K562 (cell line): Measurements from ENCODE around the gene CHAF1A. TPM values are rescaled to one million over a fixed set of nuclear protein-coding genes. Genes with fewer than 3 reads are reported as not detected.

Source experiments
- ATAC-seq: fragments of 200-7000 bp; cut with Tn5 transposase; 3 replicates; pipeline ENCODE4 v1.9.1; 2020; ENCODE audit warnings: moderate library complexity
- BruUV-seq: library from RNA; stranded (reverse); fragments of 400-500 nt; replicated peaks from 2 replicates; lab custom pipeline; 2021; lab: Mats Ljungman, UMichigan
- CTCF ChIA-PET: fragments of 300-600 bp; formaldehyde crosslinking; extraction: SDS; loops from one replicate; lab custom pipeline; 2021; ENCODE audit warnings: low intra/inter-chr PET ratio; lab: Yijun Ruan, JAX
- POLR2A ChIA-PET: fragments of 300-600, 350-650 bp; sonication (Branson Sonifier 250); formaldehyde crosslinking; extraction: SDS; loops from one replicate; lab custom pipeline; 2021; ENCODE audit warnings: antibody characterized with exemption, inconsistent platforms; lab: Yijun Ruan, JAX
- DNase-seq, 4 experiments: peaks; one replicate each; pipeline versions ENCODE4 v3.0.0 to v3.0.0-alpha.2; 2011 to 2018; ENCODE audit warnings: low spot score in 3 of 4, mixed read lengths in 3 of 4; ENCODE audit errors: extremely low read depth in 1 of 4
- FAIRE-seq: peaks from 2 replicates; lab custom pipeline; 2011; peaks lifted over from hg19 to GRCh38; lab: Jason Lieb, UNC
- H2AFZ ChIP-seq: 2 replicates; pipeline ENCODE4 v1.6.0; 2011; ENCODE audit warnings: low read depth, low read length, control low read depth, inconsistent platforms
- H3K27ac ChIP-seq: fragments of 200-600 bp; 3 replicates; pipeline ENCODE4 v1.8.0; 2011; ENCODE audit warnings: low read depth, mild to moderate bottlenecking, control low read depth, inconsistent platforms, low read length, moderate library complexity, mixed read lengths; ENCODE audit errors: extremely low read depth
- H3K27me3 ChIP-seq, 2 experiments: fragments of 300-600 bp in 1 of 2; 2 replicates in 1 of 2; 3 replicates in 1 of 2; pipeline versions ENCODE4 v1.6.0 to v1.8.0; 2011; ENCODE audit warnings: inconsistent platforms in 2 of 2, low read length in 2 of 2, mild to moderate bottlenecking in 1 of 2, mixed read lengths in 1 of 2, moderate library complexity in 1 of 2; ENCODE audit not compliant: control insufficient read depth in 2 of 2, insufficient read depth in 2 of 2
- H3K36me3 ChIP-seq: fragments of 300-600 bp; 3 replicates; pipeline ENCODE4 v1.8.0; 2011; ENCODE audit warnings: mild to moderate bottlenecking, low read length, inconsistent platforms; ENCODE audit not compliant: control insufficient read depth, insufficient read depth
- H3K4me1 ChIP-seq, 2 experiments: fragments of 200-600 bp in 1 of 2; replicated peaks in 1 of 2; 2 replicates in 1 of 2; 3 replicates in 1 of 2; pipeline versions ENCODE4 v1.5.1 to v1.8.0; 2011; ENCODE audit warnings: inconsistent platforms in 2 of 2, low read length in 2 of 2, mild to moderate bottlenecking in 1 of 2, mixed read lengths in 1 of 2, moderate library complexity in 1 of 2; ENCODE audit not compliant: control insufficient read depth in 2 of 2, insufficient read depth in 2 of 2
- H3K4me2 ChIP-seq: 2 replicates; pipeline ENCODE4 v1.6.1; 2011; ENCODE audit warnings: low read length, control low read depth, inconsistent platforms, mixed read lengths; ENCODE audit not compliant: insufficient read depth
- H3K4me3 ChIP-seq: fragments of 200-600 bp; sonication (generic), shearing (Covaris generic); 2 replicates; pipeline ENCODE4 v1.5.1; 2016; ENCODE audit warnings: control low read depth, inconsistent platforms
- H3K79me2 ChIP-seq: fragments of 200-600 bp; 3 replicates; pipeline ENCODE4 v1.8.0; 2011; ENCODE audit warnings: low read length, inconsistent platforms; ENCODE audit not compliant: control insufficient read depth, insufficient read depth
- H3K9ac ChIP-seq, 2 experiments: 2 replicates each; pipeline versions ENCODE4 v1.6.0 to v1.6.1; 2011; ENCODE audit warnings: low read depth in 2 of 2, low read length in 2 of 2, control low read depth in 1 of 2, inconsistent platforms in 1 of 2, mild to moderate bottlenecking in 1 of 2, mixed read lengths in 1 of 2; ENCODE audit not compliant: insufficient read depth in 1 of 2
- H3K9me1 ChIP-seq: one replicate; pipeline ENCODE4 v1.6.0; 2011; ENCODE audit warnings: inconsistent platforms, mild to moderate bottlenecking, low read length, moderate library complexity; ENCODE audit not compliant: control insufficient read depth, insufficient read depth
- H3K9me3 ChIP-seq: replicated peaks from 2 replicates; pipeline ENCODE4 v1.5.1; 2011; ENCODE audit warnings: low read depth, low read length, inconsistent platforms; ENCODE audit not compliant: control insufficient read depth, insufficient read depth
- H4K20me1 ChIP-seq: replicated peaks from 2 replicates; pipeline ENCODE4 v1.6.1; 2011; ENCODE audit warnings: low read length, inconsistent platforms, mixed read lengths; ENCODE audit not compliant: control insufficient read depth, insufficient read depth
- CAMTA2 ChIP-seq: fragments of 250-450 bp; sonication (Bioruptor Pico); conservative IDR thresholded peaks from 2 replicates; pipeline ENCODE4 v1.5.1; 2022
- FIP1L1 ChIP-seq: fragments of 200-400 bp; formaldehyde crosslinking; IDR thresholded peaks from 2 replicates; pipeline ENCODE4 v1.6.1; 2018; ENCODE audit warnings: mild to moderate bottlenecking, low read depth, low read length; ENCODE audit not compliant: poor library complexity, severe bottlenecking
- MYNN ChIP-seq, 2 experiments: sonication (generic); formaldehyde crosslinking in 1 of 2; IDR thresholded peaks; 2 replicates each; pipeline versions ENCODE4 v1.5.0 to v1.6.1; 2016 to 2020; ENCODE audit warnings: antibody characterized with exemption in 1 of 2, missing genetic modification reagents in 1 of 2
- POLR2A ChIP-seq: fragments of 450-650 bp; conservative IDR thresholded peaks from 2 replicates; pipeline ENCODE4 v1.6.1; 2016
- POLR2G ChIP-seq: fragments of 200-400 bp; formaldehyde crosslinking; IDR thresholded peaks from 2 replicates; pipeline ENCODE4 v1.6.1; 2017; ENCODE audit warnings: low read depth, mild to moderate bottlenecking, antibody characterized with exemption, low read length, moderate library complexity
- RBFOX2 ChIP-seq: fragments of 200-400 bp; formaldehyde crosslinking; IDR thresholded peaks from 2 replicates; pipeline ENCODE4 v1.6.1; 2017; ENCODE audit warnings: low read depth, mild to moderate bottlenecking, low read length, moderate library complexity
- RBM22 ChIP-seq: fragments of 200-400 bp; formaldehyde crosslinking; IDR thresholded peaks from 2 replicates; pipeline ENCODE4 v1.6.1; 2018; ENCODE audit warnings: low read length, low read depth; ENCODE audit not compliant: poor library complexity, severe bottlenecking
- RBM34 ChIP-seq: fragments of 200-400 bp; formaldehyde crosslinking; IDR thresholded peaks from 2 replicates; pipeline ENCODE4 v1.6.1; 2018; ENCODE audit warnings: low read length, borderline replicate concordance; ENCODE audit not compliant: insufficient read depth
- SIRT6 ChIP-seq: IDR thresholded peaks from one replicate; pipeline ENCODE4 v1.6.1; 2012; ENCODE audit warnings: low read depth, mild to moderate bottlenecking, control low read depth, inconsistent platforms, low read length, moderate library complexity
- WGBS: fragments of 100-300 bp; shearing (Covaris generic); methylation state at CpG from one replicate; pipeline ENCODE4 v1.1.6; 2016; ENCODE audit warnings: low coverage, mixed read lengths; ENCODE audit not compliant: insufficient coverage; ENCODE audit errors: missing lambda C conversion rate; 5-methylcytosine and 5-hydroxymethylcytosine counted together
- in situ Hi-C: fragments of 300-500 bp; cut with MboI; formaldehyde crosslinking; loops from 4 replicates; pipeline ENCODE4 v1.15.0; 2018; ENCODE audit warnings: inconsistent platforms, mixed read lengths
- intact Hi-C: fragments of 100-400 bp; cut with micrococcal nuclease; formaldehyde crosslinking; loops from 2 replicates; pipeline ENCODE4 v1.14.2; 2022
- polyA plus RNA-seq, 8 experiments: library from polyadenylated mRNA; depleted of rRNA in 4 of 8; stranded (reverse) in 5 of 8; unstranded in 3 of 8; fragments of >200 nt; fragmentation: Nextera tagmentation in 2 of 8; fragmentation: Illumina TruSeq in 1 of 8; extraction: Ambion mirVana in 2 of 8; extraction: Trizol in 1 of 8; gene quantifications; 2 replicates each; pipeline versions ENCODE4 v1.2.1 to v1.2.3, GENCODE V29; 2011 to 2014; ENCODE audit warnings: inconsistent platforms in 1 of 8, missing spikeins in 1 of 8
- total RNA-seq, 7 experiments: library from RNA; depleted of rRNA in 6 of 7; stranded (reverse); fragments of >200 nt in 6 of 7; fragmentation: Illumina TruSeq in 2 of 7; extraction: Trizol in 2 of 7; gene quantifications; 2 replicates each; pipeline versions ENCODE4 v1.2.1 to v1.2.3, GENCODE V29; 2011 to 2021; ENCODE audit warnings: low replicate concordance in 1 of 7
- TF ChIP-seq, protein P1 (sequence below), 2 experiments: IDR thresholded peaks; 2 replicates each; pipeline ENCODE4 v1.6.1; 2011; ENCODE audit warnings: borderline replicate concordance in 1 of 2, control low read depth in 1 of 2, low read depth in 1 of 2, low read length in 1 of 2, mild to moderate bottlenecking in 1 of 2, mixed read lengths in 1 of 2, moderate library complexity in 1 of 2; ENCODE audit not compliant: insufficient read depth in 1 of 2, insufficient read length in 1 of 2, poor library complexity in 1 of 2, severe bottlenecking in 1 of 2; ENCODE audit errors: extremely low read depth in 1 of 2
- TF ChIP-seq, protein P2 (sequence below): fragments of 150-350 bp; conservative IDR thresholded peaks from 2 replicates; pipeline ENCODE4 v1.6.1; 2014; ENCODE audit warnings: low read length

The CHAF1A gene
- total and polyA plus RNA-seq, 9 of the 15 experiments (the other 6 are each of a cell fraction or from before 2014, with no cell fraction given): 1.6 to 86.9 (median 45.2) TPM

DNA sequence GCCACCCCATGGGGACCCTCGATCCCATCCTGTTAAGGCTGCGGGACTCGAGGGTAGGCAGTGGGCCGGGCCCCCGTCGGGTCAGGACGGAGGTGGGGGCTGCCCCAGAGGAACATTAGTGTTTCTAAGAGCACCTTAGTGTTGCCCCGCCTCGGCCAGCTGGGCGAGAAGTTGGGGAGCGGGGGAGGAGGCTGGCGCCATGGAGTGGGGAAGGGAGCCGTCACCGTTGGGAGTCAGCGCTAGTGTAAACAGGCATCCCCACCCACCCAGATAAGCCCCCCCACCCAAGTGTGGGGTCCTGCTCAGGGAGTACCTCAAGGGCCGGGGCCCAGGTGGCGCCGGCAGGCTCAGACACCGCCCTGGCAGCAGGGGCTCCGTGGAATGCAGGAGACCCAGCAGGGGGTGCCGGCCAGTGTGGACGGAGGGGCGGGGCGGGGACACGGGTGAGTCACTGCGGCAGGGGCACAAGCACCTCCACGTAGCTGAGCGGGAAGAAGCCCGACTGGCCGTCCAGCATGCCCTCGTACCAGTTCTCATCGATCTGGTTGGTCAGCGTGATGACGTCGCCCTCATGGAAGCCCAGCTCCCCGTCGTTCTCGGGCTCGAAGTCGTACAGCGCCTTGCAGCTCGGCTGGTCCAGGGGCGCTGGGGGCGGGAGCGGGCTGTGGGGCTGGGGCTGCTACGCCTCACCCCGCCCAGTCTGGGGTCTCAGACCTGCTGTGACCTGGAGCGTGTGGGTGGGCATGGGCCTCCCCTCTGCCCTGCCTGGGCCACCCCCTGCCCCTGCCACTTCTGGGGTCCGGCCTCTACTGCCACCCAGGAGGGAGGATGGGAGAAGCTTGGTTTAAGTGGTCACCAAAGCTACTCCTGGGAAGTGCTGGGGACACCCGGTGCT, 41.0 kb upstream of the CHAF1A start (continued):
- TF ChIP-seq, protein P1, sequence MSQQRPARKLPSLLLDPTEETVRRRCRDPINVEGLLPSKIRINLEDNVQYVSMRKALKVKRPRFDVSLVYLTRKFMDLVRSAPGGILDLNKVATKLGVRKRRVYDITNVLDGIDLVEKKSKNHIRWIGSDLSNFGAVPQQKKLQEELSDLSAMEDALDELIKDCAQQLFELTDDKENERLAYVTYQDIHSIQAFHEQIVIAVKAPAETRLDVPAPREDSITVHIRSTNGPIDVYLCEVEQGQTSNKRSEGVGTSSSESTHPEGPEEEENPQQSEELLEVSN (IDR thresholded peaks at IDR 0.05; ENCODE audit: borderline replicate concordance in 1 of 2, extremely low read depth in 1 of 2, insufficient read depth in 1 of 2, insufficient read length in 1 of 2, low read depth in 1 of 2, low read length in 1 of 2, poor library complexity in 1 of 2, severe bottlenecking in 1 of 2): peak; percentile 27 to 51
- TF ChIP-seq CAMTA2 (CRISPR knock-in tag) (no peak), RBFOX2 (peak; percentile 14; the same call in 1 of the 2 replicates), RBM22 (peak; percentile 85), FIP1L1 (peak; percentile 56)

DNA sequence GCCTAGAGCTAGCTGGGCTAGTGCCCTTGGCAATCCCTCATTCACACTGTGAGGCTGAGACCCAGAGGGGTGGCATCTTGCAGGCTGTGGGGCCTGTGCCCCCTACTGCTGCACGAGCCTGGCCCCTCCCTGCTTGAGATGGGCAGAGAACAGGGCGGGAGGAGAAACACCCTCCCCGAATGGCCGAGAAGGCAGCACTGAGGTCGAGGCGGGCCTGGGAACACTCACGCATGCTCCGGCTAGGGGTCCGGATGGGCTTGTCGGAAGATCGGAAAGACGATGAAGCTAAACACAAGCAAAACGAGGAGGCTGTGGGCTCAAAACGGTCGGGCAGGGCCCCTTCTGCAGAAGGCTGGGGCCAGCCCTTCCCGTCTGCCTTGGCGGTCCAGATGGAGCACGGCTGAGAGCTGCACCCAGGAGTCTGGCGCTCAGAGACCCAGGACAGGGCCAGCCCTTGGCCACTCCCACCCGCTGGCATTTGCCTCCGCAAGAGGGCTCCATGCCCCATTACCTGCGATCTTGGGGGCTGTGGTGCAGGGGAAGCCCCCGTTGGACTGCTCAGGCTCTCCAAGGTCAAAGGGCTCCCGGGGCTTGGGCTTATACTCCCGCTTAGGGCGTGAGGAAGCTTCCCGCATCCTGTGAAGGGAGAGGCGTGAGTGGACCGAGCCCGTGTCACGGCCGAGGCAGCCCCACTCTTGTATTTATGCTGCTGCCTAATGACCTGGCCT, 40.2 kb upstream of the CHAF1A start:
- H3K4me2 ChIP-seq: no peak overlapping the region
- no peak for FAIRE-seq
- TF ChIP-seq, protein P2, sequence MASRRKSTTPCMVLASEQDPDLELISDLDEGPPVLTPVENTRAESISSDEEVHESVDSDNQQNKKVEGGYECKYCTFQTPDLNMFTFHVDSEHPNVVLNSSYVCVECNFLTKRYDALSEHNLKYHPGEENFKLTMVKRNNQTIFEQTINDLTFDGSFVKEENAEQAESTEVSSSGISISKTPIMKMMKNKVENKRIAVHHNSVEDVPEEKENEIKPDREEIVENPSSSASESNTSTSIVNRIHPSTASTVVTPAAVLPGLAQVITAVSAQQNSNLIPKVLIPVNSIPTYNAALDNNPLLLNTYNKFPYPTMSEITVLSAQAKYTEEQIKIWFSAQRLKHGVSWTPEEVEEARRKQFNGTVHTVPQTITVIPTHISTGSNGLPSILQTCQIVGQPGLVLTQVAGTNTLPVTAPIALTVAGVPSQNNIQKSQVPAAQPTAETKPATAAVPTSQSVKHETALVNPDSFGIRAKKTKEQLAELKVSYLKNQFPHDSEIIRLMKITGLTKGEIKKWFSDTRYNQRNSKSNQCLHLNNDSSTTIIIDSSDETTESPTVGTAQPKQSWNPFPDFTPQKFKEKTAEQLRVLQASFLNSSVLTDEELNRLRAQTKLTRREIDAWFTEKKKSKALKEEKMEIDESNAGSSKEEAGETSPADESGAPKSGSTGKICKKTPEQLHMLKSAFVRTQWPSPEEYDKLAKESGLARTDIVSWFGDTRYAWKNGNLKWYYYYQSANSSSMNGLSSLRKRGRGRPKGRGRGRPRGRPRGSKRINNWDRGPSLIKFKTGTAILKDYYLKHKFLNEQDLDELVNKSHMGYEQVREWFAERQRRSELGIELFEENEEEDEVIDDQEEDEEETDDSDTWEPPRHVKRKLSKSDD: no peak
- TF ChIP-seq SIRT6 (no peak), POLR2A (0 out of 2 replicates have a peak, but pooled peaks have one; percentile 17), POLR2G (peak; percentile 57), RBM34 (no peak), MYNN (IDR thresholded peaks at IDR 0.05) (0 out of 2 replicates have a peak, but pooled peaks have one; percentile 15), MYNN (CRISPR knock-in tag; IDR thresholded peaks at IDR 0.05) (no peak)

More for the DNA sequence above, 40.2 kb upstream of the CHAF1A start:
- Histone ChIP-seq H3K9me1 (no peaks in the 10 kb centered on the region), H3K27me3 (no peaks in the 10 kb centered on the region), H3K9ac (peak overlapping the region in 1 of 2 experiments; percentile 52; a peak in 1 of 4 replicates), H3K79me2 (peaks cover 5% of the 10 kb centered on the region; the same call in 1 of the 3 replicates), H2AFZ (no peak overlapping the region), H3K27ac (no peak overlapping the region), H3K9me3 (no peaks in the 10 kb centered on the region), H3K4me3 (no peak overlapping the region), H4K20me1 (0 out of 2 replicates have a peak, but pooled peaks cover 4% of the 10 kb centered on the region), H3K36me3 (peaks cover 93% of the 10 kb centered on the region; the same call in 2 of the 3 replicates), H3K4me1 (peaks cover 0 to 83% of the 10 kb centered on the region in 2 experiments; a peak in 2 of 5 replicates)
- CTCF ChIA-PET: no interaction called here
- DNase-seq (no peak), ATAC-seq (no peak)
- no TSS peak for BruUV-seq
- in situ Hi-C loops: no loop called here
- intact Hi-C loops: no loop called here
- WGBS: 89% methylated on average over 16 of the region's 32 CpGs
- POLR2A ChIA-PET: interaction anchor here (0.5 to 4.8 kb wide), 6 partner anchors 10 to 154 kb away, joined by 3 to 29 read pairs (median 4); partner anchors contain the start of gene MPND
